GOT3 (cell line): ENCODE data around the gene SYT7.
"Not testable (repeated sequence)": the region's sequence is repeated elsewhere in the genome, so short reads cannot be mapped to it uniquely, and the experiment has no call there.

Experiments used
- DNase-seq: peaks from one replicate; lab custom pipeline; 2025; ENCODE audit warnings: mixed read lengths; lab: John Stamatoyannopoulos, UW

Gene SYT7, protein sequence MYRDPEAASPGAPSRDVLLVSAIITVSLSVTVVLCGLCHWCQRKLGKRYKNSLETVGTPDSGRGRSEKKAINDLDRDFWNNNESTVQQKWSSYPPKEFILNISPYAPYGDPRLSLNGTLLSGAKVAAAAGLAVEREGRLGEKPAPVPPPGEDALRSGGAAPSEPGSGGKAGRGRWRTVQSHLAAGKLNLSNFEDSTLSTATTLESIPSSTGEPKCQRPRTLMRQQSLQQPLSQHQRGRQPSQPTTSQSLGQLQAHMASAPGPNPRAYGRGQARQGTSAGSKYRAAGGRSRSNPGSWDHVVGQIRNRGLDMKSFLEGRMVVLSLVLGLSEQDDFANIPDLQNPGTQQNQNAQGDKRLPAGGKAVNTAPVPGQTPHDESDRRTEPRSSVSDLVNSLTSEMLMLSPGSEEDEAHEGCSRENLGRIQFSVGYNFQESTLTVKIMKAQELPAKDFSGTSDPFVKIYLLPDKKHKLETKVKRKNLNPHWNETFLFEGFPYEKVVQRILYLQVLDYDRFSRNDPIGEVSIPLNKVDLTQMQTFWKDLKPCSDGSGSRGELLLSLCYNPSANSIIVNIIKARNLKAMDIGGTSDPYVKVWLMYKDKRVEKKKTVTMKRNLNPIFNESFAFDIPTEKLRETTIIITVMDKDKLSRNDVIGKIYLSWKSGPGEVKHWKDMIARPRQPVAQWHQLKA

DNA sequence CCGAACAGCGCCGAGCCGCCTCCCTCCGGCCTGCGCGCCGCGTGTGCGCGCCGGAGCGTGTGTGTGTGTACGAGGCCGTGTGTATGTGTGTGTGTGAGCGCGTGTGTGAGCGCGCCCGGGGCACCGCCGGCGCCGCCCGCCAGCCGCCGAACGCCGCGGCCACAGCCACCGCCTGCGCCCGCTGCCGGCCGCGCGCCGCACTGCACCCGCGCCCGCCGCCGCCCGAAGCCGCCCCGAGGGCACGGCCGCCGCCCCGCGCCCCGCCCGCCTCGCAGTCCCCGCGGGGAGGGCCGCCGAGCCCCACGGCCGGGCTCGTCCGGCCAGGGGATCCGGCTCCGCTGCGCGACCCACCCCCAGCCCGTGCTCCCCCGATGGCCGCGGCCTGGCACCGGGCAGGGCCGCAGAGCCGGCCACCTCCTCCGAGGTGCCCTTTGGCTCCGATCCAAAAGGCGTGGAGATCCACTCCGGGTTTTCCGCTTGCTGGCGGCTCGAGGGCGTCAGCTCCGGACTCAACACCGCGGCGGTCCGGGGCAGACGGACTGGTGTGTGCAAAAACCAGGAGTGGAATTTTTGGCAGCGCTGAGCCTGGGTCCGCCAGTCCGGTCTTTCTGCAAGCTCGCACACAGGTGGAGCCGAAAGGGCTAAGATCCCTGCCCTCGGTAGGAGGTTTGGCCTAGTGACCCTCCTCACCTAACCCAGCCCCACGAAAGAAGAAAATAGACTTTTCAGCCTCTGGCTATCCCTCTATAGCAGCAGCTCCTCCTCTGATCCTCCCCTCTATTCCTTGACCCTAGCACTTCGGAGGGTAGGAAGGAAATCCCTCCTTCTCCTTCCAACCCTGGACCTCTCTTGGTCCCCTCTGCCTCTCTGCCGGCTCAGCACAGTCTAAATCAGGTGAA is at the start of gene SYT7:
TSS of gene SYT7 (minus strand) at position 47 of the 899 bp plus-strand sequence. CDS start 256 bp downstream, outside the sequence.
- peak; percentile 84 for DNase-seq

DNA sequence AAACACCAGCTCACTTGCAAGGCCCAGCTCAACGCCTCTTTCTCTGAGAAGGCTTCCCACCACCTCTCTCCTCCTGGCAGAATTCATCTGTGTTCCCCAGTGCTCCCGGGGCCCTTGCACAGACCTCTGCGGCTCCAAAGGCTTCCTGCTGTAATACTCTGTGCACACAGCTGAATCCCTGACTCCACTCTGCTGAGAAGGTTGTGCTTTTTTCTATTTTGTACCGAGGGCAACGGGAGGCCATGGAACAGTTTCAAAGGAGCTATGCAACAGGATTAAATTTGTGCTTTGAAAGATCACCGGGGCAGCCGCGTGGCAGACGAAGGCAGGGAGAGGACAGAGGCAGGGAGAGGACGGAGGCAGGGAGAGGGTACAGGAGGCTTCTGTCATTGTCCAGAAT is 49.2 kb upstream of the SYT7 start:
- no peak for DNase-seq

DNA sequence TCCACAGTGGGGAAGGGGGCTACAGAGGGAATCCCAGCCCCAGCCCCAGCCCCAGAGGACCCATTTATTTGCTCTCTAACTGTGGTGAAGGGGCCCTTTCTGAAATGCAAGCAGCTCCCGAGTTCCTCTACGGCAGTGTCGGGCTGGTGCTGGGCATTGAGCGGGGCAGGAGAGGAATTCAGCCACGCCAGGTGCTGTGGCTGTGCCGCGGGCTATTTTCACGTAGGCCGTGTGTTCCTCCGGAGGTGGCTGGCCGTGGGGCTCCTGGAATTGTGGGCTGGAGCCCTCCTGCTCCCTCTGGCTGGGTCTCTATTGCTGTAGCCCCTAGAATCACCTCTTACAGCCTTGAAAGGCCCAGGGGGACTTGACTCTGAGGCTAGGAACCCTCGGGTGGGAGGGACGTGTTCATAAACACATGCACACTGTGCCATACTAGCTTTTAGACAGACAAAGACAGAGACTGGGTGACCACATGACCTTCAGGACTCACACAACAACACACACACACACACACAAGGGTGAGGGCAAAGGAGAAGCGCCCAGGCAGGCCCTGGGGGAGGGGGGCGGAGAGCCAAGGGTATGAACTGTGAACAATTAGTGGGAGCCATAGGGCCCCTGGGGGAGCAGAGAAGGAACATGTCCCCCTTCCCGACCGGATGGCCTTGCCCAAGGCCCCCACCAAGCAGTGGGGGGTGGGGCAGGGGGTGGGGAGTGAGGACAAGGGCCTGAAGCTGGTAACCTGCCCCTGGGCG is 48.4 kb upstream of the SYT7 start:
- DNase-seq = no peak

DNA sequence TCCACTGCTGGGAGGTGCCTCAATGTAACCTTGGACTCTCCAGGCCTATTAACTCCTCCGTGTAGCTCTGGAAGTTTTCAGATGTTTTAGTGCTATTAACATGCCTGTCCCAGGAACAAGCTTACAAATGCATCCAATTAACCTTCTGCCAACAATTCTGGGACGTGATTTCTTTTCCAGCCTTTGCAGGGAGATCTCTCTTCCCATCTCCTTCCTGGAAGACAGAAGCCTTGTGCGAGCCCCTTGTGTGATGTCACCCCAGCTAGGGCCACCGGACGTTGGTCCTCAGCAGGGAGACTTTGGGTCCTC is 47.7 kb upstream of the SYT7 start:
- DNase-seq = no peak

DNA sequence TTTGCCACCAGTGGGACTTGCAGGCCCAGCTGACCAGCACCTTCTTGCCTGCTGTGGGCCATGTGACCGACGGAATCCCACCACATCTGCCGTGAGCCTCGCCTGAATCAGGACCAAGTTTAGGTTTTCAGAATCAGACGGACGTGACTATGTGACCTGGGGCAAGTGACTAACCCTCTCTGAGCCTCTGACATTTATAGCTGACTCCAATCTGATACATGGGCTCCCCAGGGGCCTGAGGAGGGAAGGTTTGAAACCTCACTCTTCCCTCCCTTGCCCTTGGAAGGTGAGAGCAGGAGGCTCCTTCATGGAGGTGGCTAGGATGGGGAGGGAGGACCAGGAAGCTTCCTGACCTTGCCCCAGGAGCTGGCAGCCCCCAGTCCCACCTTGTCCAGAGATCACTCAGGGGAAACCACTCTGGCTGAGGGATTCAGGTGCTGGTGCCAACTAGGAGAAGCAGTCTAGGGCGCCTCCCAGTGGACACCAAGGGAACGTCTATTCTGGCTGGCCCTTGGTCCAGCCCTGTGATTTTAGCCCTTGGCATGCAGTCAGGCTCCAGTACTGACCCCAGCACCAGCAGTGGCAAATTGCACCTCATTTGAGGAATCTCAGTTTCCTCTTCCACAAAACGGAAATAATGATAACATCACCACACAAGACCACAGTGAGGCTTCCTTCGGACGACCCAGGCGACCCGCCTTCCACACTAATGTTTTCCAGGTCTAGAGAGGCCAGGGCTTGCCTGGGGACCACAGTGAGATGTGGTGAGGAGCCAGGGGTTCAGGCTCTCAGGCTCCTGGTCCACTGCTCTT is 47.2 kb upstream of the SYT7 start:
- no peak for DNase-seq

DNA sequence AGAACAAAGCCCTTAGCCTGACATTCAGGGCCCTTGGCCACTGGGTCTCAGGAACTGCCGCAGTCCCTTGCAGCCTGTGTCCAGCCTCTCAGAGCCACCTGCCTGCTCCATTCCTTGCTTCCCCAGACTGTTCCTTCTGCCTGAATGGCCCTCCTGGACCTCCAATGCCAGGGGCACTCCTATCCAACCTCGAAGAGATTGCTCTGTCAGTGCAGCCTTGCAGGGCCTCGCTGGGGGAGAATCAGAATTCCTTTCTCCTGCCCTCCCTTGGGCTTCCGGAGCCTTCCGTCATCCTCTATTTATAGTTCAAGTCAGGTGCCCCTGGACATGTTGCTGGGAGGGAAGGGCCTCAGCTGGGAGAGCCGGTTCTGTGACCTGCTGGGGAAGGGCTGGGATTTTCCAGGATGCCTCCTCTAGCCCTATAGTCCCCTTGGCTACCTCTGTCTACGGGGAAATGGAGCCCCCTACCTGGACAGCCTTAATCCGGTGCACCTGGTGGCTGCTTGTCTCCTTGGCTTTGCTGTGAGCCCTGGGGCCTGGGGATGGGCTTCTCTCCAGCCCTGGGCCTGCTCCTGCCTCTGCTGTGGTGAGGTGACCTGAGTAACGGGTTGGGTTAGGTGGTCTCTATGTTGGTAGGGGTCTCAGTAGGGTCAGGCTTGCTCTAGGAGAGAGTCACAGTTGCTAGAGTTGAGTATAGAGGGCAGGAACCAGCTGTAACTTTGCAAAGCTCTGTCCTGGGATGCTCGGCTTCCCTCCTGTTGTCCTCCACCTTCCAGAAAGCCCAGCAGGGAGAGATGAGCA is 45.9 kb upstream of the SYT7 start:
- no peak for DNase-seq

DNA sequence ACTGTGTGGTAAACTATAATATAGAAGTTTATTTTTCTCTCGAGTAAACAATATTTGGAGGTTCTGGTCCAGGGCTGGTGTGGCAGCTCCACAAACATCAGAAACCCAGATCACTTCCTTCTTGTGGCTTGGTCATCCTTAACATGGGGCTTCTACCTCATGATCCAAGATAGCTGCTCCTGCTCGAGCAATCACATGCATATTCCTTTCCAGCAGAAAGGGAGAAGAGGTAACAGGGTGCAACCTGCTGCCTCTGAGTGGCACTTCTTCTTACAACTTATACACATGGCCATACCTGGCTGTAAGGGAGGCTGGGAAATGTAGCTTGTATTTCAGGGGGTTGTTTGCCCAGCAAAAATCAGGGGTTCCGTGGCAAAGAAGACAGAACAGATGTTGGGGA is 44.6 kb upstream of the SYT7 start:
- DNase-seq = no peak

DNA sequence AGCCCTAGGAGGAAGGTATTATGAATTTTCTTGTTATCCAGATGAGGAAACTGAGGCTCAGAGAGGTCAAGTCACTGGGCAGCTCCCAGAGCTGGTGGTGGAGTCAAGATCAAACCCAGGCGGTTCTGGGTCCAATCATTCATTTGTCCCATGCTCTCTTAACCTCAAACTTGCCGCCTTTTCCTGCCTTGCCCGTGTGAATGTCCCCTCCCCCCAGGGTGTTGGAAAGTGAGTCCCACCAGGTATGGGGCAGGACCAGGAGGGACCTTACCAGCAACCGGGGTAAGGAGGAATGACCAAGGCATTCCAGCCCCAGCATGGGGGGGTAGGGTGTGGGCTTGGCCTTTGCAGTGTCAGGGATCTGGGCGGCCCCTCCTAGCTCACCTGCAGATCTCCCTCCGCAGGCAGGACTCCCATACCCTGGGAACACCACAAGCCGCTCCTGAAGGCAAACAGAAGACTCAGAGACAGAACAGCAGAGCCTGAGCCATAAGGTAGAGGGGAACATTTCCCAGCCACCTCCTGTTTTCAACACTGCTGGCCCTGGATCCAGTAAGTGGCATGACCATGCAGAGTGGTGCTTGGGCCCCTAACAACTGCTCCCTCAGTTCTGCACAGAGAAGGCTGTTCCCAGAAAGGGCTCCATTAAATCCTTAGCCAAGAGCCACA is 41.2 kb upstream of the SYT7 start:
- DNase-seq = no peak

DNA sequence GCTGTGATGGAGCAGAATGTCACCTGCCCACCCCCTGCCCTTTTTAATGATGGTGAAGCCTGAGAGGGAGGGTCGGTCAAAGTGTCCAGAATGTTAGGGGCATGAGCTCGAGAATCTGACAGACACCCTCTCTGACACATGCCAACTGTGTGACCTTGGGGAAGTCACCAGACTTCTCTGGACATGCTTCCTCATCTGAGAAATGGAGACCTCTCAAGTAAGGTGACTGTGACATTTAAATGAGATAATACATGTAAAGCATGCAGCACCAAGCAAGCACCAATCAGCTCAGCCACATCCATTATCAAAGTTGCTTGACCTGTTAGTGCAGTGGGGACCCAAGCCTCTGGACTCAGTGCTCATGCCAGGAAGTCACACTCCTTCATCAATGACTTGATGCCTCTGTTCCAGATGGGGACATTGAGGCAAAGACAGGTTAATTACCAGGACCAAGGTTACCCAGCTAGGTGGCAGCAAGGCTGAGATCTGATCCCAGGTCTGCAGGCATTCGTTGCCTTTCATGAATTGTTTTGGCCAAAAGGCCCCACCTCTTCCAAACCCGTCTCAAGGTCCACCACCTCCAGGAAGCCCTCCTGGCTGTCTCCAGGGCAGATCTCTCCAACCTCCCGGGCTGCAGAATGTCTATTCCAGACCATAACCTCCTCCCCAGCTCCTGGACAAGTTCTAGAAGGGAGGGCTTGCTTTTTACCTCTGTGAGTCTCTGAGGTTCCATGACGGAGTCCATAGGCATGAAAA is 38.8 kb upstream of the SYT7 start:
- no peak for DNase-seq

DNA sequence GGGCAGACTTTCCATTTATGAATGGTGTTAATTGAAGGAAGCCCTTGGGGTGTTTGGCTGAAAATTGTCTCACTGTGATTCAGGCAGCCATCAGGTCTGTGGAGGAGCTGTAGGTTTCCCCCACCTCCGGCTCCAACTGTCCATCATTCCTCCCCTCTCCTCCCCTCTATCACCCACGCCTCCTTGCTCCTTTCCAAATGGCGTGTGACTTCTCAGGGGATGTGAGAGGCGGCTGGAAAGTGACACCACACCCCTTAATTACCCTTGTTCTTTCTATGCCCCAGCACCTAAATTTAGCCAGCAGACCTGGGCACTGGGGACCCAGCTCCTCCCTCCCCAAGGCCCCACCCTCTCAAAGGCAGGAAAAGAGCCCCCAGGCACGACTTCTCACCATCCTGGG is 38.1 kb upstream of the SYT7 start:
- DNase-seq = no peak

DNA sequence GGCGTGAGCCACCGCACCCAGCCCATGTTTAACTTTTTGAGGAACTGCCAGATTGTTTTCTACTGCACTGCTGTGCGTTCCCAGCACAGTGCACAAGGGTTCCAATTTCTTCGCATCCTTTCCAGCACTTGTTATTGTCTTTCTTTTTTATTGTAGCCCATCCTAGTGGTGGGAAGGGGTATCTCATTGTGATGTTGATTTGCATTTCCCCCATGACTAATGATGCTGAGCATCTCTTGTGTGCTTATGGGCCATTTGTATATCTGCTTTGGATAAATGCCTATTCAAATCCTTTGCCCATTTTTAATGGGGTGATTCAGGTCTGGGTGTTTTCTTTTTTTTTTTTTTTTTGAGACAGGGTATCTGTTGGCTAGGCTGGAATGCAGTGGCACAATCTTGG is 36.6 kb upstream of the SYT7 start:
- no peak for DNase-seq

DNA sequence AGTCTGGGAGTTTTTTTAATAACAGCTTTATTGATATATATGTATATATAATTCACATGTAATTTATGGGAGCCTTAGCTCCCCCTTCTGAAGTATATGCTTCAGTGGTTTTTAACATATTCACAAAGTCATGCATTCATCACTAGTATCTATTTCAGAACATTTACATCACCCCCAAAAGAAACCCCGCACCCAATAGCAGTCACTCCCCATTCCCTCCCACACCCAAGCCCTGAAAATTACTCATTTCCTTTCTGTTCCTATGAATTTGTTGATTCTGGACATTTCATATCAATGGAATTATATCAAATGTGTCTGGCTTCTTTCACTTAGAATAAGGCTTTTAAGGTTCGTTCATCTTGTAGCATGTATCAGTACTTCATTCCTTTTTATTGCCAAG is 35.6 kb upstream of the SYT7 start:
- DNase-seq = no peak

DNA sequence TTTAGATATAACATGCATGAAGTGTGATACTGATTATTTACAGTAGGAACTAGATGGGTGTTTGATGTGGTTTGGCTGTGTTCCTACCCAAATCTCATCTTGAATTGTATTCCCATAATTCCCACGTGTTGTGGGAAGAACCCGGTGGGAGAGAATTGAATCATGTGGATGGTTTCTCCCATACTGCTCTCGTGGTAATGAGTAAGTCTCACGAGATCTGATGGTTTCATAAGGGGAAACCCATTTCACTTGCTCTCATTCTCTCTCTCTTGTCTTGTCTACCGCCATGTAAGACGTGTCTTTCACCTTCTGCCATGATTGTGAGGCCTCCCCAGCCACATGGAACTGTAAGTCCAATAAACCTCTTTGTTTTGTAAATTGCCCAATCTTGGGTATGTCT is 33.9 kb upstream of the SYT7 start:
- not testable (repeated sequence) for DNase-seq

DNA sequence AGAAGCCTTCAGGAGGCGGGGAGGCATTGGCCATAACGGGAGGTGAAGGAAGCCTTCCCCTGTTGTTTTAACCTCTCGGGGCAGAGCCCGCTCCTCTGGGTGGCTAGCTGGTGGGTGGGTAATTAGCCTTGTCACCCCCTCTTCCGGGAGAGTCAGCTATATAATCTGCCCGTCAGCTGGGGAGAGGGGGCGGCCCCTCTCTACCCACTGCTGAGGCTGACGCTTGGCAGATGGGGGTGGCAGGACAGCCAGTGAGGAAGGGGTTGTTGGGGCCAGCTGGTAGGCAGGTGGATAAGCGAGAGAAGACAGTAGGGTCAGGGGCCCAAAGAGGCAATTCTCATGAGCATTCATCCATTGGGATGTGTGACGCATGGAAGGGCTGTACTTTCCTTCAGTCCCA is 33.0 kb upstream of the SYT7 start:
- no peak for DNase-seq

DNA sequence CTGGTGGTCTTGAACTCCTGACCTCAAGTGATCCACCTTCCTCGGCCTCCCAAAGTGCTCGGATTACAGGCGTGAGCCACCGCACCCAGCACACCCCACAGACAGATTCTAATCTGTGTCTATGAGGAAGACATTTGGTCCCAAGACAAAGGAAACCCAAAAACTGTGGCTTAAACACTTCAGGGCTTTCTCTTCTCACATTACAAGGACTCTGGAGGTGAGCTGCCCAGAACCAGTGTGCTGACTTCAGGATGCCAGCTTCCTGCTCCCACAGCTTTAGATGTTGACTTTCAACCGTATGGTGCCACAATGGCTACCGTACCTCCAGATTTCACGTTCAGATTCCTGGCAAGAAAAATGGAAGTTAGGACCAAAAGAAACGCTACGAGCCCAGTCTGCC is 32.2 kb upstream of the SYT7 start:
- DNase-seq = no peak

DNA sequence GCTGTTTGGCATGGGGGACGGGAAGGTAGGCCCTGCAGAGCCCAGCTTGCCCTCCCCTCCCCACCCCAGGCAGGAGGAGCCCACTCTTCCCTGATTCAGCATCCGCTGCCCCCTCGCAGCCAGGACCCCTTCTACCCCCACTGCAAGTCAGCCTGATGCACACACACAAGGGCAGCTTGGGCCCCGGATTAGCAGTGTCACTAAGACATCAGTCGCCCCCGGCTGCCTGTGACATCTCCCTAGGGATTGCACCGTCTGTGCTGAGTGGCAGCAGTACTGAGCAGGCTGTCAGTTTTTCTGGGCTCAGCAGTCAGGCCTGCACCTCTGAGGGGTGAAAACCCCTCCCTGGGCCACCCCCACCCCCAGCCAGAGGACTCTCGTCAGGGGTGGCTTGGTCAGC is 30.4 kb upstream of the SYT7 start:
- no peak for DNase-seq

DNA sequence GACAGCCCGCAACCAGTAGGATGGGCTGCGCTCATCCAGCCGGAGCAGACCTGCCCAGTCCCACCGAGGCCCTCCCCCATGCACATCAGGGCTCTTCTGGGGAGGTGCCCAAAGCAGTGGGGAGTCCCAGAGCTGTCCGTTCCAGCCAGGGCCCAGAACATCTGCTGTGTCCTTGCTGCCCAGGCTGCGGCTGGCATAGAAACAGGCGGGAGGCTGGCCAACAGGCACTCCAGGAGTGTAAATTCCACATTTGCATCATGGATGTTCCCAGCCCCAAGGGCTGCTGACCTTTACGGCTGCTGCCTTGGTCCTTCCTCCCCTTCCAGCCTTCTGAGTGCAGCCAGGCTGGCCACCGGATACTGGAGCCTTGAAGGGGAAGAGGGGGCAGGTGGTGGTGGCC is 30.0 kb upstream of the SYT7 start:
- DNase-seq = no peak

DNA sequence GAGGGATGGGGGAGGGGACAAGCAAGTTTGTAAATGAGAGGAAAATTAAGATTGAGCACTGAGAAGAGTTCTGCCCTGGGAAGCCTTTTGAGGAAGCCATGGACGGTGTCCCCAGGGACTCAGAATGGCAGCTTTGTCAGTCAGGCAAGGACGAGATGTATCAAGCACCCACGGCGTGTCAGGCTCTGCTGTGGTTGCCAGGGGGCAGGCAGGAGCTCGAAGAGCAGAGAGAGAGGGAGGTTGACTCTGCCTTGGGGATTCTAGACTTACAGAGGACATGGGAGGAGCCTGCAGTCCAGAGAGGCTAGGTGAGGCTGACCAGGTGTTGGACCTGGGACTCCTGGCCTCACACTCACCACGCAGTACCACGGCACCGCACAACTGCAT is 29.1 kb upstream of the SYT7 start:
- no peak for DNase-seq
